Muscle of back (tissue), 11 donors: ENCODE results near the gene DAPK2. TPM values are rescaled to one million over a fixed set of nuclear protein-coding genes. Genes with fewer than 3 reads are reported as not detected.
A peak's percentile ranks its signal among the peaks of the same experiment; 100 is the strongest.

ENCODE experiments used
- DNase-seq, 3 donors: peaks; one replicate each; pipeline versions ENCODE4 v3.0.0 to v3.0.0-alpha.2; 2013
- polyA plus RNA-seq, 10 donors: library from polyadenylated mRNA; unstranded; fragments of 120-200 nt; gene quantifications; one replicate each; pipeline ENCODE4 v1.2.1, GENCODE V29; 2013; ENCODE audit not compliant: insufficient read length in 10 of 10

Gene DAPK2
- polyA plus RNA-seq, 10 donors, result 2.3 to 5.6 (median 3.4) TPM

DNA sequence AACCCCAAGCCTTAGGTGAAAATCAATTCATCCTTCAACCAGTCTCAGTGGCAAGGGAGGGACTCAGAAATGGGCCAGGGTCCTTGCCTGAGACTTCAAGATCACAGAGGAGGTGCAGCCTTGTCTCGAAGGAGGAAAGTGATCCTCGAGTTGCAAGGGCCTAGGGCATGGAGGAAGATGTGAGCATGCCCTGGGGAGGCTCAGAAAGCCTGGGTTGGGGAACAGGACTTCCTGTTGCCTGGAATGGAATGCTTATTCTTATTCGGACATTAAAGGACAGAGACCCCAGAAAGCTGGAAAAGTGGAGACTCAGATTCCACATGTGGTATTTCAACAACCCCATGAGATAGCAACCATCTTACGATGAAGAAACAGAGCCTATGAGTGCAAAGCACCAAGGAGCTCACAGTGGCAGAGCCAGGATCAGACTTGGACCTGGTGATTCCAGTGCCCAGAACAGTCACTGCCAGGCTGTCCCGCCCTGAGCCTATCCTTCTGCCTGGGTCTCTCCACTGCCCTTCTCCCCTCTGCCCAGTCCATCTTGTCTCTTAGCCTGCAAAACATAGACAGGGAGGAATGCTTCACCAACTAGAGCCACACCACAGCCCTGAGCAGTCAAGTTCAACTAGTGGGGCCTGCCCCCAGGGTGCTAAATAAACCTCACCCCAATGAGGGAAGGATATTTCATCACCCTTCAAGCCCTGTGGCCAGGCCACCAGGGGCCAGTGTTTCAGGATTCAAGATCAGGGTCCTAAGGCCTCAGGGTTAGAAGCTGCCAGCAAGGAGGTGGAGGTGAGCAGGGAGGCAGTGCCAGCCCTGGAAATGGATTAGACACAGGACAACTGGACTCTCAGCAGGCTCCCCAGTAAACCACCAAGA lies 21.9 kb downstream of the DAPK2 start:
- no peak for DNase-seq

DNA sequence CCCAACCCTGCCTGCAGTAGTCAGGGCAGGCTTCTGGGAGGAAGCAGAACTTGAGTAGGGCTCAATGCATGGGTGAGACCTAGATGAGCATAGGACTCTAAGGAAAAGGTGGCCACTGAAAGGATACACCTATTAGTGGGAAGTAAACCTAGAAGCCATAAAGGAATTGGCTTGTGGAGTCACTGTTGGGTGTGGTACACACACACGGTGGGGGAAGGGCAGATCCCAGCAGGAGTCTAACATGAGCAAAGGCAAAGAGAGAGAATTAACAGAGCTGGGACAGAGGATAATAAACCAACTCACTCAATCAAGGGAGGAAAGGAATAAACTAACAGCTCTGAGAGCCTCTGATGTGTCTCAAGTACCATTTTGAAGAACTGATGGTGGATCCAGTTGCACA lies 23.1 kb downstream of the DAPK2 start:
- no peak for DNase-seq

DNA sequence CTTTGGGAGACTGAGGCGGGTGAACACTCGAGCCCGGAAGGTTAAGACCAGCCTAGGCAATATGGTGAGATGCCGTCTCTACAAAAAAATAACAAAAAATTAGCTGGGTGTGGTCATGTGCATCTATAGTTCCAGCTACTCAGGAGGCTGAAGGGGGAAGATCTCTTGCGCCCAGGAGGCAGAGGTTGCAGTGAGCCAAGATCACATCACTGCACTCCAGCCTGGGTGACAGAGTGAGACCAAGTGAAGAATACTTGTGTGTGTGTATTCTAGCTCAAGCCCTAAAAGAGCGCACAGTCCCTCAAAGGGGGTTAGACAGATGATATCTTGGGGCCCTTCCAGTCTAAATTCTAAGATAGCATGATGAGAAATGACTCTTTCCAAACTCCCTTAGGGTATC lies 23.7 kb downstream of the DAPK2 start:
- no peak for DNase-seq

DNA sequence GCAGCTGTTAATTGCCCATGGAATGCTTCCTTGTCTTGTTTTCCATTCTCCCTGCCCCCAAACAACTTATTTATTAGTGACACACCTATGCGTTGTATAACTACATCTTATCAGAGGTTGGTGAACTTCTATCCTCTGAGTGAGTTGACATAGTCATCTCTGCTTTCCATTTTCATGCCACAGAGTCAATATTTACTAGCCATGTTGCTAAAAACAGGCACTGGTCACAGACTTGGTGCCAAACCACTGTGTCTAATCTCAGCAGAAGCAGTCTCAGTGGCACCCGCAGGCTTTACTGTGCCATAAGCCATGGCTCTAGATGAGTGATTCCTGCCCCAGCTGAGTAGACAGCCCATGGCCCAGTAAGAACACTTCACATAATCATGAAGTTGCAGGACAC lies 26.5 kb downstream of the DAPK2 start:
- no peak for DNase-seq

DNA sequence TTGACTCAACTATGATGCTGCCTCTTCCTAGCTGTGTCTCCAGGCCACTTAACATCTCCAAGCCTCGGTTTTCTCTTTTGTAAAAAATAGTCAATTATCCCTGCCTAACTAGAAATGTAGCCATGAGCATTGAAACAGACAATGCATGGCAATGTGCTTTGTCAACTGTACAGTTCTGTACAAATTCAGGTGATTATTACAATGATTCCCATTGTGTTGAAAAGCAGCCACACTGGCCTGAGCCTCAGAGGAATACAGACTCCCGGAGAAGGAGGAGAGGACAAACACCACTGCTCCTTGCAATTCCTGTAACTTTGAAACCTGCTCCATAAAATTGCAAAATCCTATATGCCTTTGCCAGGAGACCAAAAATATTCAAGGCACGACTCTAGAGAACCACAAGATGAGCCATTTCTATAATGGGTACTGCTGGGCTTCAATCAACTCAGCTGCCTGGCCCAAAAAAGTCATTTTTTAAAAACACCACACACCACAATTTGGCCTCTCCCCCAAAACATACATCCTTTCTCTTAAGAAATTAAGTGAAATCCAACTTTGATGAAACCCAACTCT lies 28.6 kb downstream of the DAPK2 start:
- no peak for DNase-seq

DNA sequence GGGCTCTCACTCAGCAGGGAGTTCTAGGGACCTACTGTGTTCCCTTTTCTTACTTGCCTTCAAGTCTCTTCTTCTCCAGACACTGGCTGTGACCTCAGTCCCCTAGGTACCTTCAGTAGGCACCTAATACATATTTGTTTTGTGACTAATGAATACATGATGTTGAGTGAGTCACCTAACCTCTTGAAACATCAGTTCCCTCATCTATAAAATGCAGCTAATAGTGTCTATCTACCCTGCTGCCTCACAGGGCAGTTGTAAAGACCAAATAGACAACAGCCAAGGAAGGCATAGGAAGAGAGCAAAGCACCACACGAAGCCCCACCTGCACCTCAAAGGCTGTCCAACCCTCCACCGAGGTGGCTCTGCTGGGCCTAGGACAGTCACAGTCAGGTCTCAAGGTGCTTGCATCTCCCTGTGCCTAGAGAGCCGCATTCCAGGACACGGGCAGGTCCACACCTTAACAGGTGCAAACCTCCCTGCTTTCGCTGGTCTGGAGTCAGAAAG lies 29.1 kb downstream of the DAPK2 start:
- peak in 1 of 3 donors; percentile 12 for DNase-seq

DNA sequence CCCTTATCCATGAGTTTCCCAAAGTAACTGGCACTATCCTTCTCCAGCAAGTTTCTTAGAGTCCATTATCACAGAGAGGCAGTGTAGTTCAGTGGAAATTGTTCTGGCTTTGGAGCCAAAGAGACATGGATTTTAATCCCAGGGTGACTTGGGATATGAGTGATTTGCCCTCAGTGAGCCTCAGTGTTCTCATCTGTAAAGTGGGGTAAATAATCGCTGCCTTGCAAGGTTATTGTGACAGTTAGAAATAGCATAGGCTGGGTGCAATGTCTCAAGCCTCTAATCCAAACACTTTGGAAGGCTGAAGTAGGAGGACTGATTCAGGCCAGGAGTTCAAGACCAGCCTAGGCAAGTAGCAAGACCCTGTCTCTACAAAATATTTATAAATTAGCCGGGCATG lies 30.0 kb downstream of the DAPK2 start:
- DNase-seq, result no peak

DNA sequence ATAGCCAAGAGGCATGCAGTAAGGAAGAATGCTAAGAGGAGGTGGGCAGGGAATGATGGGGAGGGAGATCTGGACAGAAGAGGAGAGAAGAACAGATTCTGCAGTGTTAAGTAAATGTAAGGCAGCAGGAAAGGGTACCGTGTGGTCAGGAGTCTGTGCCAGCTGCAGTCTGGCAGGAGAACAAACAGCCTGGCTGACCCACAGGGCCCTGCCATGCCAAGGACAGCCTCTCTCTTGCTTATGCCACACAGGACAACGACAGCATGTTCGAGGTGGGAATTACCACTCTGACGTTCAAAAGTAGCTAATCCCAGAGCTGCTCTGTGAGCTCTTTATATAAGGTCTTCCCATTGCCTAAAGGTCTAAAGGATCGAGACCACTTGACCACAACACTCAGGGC lies 31.3 kb downstream of the DAPK2 start:
- DNase-seq, result no peak

DNA sequence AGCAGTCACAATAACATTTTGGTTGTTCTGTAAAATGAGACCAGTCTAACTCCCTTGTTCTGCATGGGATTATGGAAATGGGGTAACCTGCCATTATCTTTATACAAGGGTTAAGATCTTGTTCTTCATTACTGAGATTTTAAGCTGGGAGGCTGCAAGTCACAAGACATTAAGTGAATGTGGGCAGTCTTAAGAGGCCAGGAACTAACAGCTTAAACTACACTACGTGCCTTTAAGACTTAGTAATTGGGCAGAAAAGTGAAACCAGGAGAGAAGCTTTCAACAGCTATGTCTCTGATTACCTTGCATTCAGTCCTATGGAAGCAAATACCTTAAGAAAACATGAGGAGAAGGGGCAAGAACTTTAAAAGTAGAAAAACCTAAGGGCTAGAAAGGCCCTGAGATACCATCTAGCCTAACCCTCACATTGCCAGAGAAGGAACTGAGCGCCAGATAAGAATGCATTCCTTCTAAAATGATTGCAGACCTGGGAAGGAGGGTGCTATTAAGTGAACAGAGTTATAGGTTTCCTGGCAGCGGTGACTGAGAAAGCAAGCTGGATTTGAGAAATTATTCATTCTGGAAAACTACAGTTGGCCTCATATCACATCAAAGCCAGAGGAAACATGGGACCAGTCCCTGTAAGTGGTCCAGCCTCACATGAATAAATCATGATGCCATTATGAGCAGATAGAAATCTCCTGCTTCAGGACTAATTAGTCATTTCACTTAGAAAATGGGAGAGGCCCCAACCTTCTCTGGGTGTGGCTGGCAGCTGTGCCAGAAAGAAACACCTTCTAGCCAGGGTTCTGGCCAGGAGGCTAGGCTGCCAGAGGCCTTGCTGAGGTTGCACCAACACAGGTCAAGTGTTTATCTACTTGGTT lies 32.9 kb downstream of the DAPK2 start:
- no peak for DNase-seq

DNA sequence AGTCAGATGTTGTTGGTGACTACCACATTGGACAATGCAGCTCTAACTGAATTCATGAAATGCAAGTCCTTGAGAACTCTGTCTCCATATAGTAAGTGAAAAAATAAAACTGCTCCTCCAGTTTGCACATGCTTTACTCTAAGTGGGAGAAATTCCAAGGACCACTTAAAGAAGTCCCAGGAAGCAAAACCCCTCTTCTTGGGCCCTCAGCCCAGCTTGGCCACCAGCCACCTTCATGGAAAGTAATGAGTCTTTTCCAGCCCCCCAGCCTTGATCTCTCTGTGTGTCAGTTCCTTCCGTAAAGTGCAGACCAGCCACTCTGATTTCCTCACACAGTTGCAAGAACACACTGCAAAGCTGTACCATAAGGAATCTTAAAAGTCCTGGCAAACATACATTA lies 34.5 kb downstream of the DAPK2 start:
- peak in 1 of 3 donors; percentile 10 for DNase-seq

DNA sequence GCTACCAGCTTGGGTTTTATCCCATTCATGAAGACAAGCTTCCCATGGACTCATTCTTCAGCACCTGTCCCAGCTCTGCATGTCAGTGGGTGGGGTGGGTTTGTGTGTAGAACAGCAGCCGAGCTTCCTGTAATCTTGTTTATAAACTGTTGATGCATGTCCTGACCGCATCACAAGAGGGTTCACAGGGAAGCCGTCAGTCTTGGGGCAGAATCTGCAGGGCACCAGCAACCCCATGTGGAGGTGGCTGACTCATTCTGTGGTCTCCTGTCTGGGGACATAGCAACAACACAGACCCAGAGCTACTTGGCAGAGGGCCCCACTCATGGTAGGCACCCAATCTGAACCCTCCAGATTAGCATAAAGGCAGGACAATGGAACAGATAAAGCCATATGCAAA lies 35.6 kb downstream of the DAPK2 start:
- peak in 1 of 3 donors; percentile 23 for DNase-seq

DNA sequence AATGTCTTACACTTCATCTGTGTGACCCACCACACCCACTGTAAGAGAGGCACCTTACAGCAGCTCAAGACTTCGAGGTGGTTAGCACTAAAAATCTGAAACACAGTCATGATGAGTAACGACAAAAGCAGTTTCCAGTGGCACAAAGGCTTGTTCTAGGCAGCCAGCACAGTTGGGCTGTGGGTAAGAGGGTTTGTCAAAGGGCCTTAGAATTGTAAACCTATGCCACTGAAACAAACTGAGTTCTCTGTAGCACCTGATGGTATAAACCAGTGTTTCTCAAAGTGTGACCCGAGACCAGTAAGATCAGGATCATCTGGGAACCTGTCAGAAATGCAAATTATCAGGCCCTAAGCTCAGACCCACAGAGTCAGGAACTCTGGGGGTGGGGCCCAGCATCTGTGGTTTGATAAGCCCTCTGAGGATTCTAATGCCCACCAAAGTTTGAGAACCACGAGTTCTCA lies 36.5 kb downstream of the DAPK2 start:
- no peak for DNase-seq

DNA sequence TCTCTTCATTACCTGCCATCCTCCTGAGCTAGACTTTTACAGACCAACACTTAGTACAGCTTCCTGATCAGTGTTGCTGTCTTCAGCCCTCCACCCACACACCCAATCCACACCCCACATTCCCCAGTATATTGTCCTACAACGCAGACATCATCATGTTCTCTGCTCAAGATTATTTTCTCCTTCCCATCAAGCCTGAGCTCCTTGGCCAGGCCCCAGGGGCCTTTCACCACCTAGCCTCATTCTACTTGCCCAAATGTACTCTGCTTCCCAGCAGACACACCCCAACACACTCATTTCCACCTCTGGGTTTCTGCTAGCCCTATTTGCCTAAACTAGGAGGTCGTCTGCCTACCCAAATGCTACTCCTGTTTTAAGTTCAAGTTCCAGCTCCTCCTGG lies 37.0 kb downstream of the DAPK2 start:
- DNase-seq, result no peak

DNA sequence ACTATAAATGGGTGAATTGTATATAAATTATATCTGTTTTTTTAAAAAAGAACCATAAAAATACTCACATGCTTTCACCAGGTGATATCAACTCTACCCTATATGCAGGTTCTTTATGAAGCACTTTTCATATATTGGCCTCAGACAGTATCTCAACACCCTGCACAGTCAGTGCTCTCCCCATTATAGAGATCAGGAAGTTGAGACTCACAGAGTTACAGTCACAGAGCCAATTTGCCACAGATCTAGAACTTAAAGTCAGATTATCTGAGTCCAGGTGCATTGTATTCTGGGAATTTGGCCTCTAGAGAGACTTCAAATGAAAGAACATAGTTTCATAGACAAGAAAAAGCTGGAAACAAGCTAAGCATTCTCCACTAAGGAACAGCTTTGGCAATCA lies 38.1 kb downstream of the DAPK2 start:
- no peak for DNase-seq

DNA sequence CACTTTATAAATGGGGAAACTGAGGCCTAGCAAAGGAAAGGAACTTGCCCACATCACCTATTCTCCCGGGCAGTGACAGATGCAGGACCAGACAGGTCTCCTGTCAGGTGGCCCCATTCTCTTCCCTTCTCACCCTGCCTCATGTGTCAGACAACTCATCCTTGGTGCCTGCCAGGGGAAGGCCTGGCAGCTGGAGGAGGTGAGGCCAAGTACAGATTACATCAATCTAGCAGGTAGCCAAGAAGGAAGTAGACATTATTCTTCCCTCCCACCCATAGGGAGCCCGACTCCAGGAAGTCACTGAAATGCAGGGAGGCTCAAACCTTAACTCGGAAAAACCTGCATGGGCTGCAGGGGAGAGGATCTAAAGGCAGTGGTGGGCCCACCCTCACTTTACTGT lies 39.6 kb downstream of the DAPK2 start:
- DNase-seq, result no peak

DNA sequence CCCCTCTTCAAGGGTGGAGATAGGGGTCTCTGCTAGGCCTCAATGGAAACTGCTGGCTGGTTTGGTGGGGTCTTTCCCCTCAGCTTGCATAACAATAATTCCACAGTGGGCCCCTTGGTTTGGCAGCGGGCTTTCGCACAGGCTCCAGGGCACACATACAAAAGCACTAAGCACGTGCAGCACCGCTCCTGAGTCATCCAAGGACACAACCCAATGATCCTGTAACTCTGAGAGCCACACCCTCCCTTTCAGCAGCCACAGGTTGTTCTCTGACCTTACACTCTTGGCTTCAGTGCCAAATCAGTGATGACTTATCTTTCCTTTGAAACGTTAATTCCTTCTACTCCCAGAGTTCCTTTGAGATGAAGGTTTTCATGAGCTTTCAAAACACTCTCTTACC lies 41.7 kb downstream of the DAPK2 start:
- no peak for DNase-seq

DNA sequence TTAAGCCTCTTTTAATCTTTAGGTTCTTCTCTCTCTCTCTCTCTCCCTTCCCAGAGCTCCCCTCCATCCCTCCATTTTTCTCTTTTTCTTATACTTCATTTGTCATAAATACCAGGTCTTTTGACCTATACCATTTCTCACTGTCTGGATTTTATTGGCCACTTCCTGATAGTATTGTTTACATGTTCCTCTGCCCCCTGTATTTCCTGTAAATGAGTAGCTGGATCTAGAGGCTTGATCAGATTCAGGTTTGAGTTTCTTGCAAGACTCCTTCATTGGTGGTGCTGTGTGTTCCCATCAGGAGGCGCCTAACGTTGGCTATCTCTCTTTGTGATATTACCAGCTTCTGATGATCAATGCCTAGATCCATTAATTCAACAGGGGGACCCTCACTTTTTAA lies 42.2 kb downstream of the DAPK2 start:
- DNase-seq, result no peak

DNA sequence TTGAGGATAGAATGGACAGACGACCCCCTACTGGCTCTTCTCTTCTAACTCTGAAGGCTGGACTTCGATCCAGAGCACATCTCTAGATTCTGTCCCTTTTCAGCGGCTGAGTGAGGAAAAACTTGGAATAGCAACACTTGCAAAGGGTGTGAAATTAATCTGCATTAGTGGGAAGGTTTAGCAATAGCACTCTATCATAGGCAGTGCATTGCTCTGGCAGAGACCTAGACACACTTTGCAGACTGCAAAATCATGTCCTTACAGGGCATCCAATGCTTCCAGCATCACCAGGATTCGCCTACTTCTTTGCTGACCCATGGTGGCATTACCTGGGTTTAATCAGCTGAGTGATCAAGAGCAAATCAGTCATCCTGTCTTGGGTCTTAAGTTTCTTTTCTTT lies 43.1 kb downstream of the DAPK2 start:
- DNase-seq, result no peak

DNA sequence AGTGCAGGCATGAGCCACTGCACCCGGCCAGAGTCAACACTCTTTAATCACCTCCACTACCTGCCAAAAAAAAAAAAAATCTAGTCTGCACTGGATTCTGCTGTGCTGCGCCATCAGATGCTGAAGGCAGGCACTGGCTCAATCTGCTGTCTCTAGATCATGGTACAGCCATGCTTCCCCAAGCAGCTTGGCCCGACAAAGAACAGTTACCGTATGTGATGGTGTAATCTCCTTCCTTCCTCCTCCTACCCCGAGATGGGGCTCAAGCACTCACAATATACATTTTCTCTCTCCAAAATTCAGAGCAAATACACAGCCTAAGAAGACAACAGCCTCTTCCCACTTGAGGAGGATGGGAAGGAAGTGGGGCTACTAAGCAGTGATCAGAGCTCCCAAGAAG lies 45.1 kb downstream of the DAPK2 start:
- DNase-seq, result no peak

DNA sequence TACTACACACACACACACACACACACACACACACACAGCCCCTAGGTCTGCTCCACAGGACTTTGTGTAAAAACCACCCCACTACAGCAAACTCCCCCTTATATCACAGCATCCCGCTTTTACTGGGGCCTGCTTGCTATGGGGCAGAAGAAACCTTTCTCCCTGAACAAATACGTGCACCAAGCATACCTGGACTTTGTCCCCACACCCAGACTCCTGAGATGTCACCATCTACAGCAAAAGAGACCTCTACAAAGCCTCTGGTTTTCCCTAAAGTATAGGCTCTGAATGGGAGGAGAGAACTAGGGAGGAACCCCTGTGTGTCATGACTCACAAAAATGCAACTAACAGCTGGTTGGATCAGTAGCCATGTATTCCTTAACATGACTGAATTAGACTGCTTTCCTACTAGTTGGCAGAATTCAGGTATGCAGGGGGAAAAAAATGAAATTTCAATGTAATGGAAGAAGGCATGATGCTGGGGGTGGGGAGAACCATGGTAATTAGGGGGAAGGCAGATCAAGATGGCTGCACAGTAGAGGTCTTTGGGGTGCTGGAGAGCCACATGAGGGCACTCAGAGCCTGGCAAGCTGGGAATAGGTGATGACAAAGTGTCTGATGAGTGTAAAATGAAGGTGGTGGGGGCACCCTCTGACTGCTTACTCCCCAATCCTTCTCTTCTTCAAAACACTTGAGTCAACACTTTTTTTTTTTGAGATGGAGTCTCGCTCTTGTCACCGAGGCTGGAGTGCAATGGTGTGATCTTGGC lies 45.9 kb downstream of the DAPK2 start:
- no peak for DNase-seq

DNA sequence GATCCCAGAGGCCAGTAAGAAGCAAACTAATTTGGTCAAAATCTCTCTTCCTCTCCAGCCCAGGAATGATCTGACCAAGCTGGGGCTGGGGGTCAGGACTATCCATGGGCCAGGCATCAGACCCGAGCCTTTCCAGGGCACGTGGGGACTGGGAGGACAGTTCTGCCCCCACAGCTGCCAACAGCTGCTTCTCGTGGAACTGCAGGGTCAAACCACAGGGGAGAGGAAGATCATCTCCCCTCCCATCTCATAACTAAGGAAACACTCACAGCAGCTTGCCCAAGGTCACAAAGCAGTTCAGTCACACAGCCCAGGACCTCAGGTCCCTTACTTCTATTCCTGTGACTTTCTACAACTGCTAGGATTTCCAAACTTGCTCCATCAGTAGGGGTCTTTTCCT lies 47.1 kb downstream of the DAPK2 start:
- DNase-seq, result peak in 1 of 3 donors; percentile 26

DNA sequence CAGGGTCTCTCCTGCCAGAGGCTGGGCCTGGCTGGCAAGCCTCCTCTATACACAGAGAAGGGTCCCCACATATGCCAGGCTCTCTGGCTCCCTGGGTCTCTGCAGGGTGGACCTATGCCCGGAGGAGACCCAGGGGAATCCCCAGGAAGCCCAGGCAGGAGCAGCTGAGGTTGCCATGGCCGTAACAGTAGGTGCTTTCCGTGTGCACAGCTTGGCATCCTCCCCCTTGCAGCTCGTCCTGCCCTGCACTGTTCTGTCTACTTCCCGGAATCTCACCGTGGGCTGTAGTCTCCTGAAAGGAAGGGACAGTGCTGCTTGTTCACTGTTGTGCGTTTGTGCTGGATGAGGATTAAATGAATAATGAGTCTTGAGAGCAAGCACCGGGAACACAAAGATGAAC lies 47.8 kb downstream of the DAPK2 start:
- DNase-seq, result no peak
